T1000 (cell line): ENCODE results near the gene ZFYVE21.
"Not testable (repeated sequence)": the region's sequence is repeated elsewhere in the genome, so short reads cannot be mapped to it uniquely, and the experiment has no call there.

Source experiments
- DNase-seq: peaks from one replicate; lab custom pipeline; 2025; ENCODE audit warnings: mixed read lengths; lab: John Stamatoyannopoulos, UW

The ZFYVE21 gene

DNA sequence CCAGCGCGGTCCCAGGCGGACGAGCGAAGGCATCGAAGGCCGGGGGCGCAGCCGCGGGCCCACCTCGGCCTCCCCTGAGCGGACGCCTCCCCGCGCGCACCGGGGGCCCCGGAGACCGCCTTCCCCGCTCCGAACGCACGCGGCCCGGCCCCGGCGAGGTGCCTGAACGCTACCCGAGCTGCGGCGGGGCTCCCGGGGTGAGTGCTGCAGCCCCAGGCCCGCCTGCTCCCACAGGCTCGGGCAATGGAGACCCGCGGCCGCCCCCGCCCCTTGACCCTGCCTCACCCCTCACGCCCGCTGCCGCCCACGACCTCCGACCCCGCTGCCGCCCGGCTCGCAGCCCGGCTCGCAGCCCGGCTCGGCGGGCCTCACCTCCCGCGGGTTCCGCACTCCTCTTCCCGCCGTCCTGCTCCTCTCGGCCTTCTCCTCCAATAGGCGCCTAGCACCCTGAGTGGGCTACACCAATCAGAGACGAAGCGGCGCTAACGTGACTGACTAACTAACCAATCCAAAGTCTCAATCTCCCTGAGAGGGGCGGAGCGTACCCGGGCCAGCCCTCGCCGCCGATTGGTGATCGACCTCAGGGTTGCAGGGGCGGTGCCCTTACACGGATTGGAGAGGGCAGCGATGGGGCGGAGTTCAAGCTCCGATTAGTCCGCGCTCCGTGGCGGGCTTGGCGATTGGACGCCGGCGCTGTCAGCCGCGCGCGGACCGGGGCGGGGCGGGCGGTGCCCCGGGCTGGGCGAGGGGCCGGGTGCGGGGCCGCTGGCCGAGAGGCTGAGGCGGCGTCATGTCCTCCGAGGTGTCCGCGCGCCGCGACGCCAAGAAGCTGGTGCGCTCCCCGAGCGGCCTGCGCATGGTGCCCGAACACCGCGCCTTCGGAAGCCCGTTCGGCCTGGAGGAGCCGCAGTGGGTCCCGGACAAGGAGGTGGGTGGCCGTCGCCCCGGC lies at the start of gene ZFYVE21, which contains the start of gene XRCC3:
Gene ZFYVE21 (plus strand): TSS at position 759 of the 949 bp plus-strand sequence. CDS start 32 bp downstream, at position 791.
Gene XRCC3 (minus strand): TSS at position 400 of the 949 bp plus-strand sequence. CDS start 4,364 bp downstream, outside the sequence.
- DNase-seq: peak; percentile 99

DNA sequence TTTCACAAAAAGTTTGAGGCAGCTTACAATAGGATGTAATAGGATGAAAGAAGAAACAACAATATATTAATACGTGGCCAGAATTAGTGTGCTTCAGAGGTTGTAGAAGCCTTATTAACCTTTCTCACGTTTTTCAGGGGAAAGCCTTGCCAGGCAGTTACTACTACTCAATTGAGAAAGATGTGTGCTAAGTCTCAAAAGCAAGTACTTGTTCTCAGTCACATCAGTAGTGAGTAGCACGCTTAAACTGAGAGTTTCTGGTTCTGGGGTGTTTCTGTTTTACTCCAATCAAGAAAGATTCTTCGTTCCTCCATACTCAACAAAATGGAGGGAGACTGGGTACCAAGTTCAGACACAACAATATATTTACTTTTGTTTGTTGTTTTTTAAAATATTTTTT lies 47.9 kb upstream of the ZFYVE21 start:
- no peak for DNase-seq

DNA sequence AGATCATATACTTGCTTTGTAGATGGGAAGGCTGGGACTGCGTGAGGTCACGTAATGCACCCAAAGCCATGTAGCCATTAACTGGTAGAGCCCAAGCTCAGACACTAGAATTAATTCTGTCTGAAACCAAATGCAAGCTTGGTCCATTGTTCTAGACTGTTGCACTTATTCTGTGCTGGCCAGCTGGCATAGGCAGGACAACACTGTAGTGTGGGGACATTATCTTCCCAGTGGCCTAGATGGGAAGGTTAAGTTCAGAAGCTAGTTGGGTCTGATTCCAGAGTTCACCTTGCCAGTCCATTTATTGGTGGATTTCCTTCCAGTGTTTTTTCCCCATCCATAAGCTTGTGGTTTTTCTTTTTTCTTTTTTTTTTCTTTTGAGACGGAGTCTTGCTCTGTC lies 47.5 kb upstream of the ZFYVE21 start:
- DNase-seq: no peak

DNA sequence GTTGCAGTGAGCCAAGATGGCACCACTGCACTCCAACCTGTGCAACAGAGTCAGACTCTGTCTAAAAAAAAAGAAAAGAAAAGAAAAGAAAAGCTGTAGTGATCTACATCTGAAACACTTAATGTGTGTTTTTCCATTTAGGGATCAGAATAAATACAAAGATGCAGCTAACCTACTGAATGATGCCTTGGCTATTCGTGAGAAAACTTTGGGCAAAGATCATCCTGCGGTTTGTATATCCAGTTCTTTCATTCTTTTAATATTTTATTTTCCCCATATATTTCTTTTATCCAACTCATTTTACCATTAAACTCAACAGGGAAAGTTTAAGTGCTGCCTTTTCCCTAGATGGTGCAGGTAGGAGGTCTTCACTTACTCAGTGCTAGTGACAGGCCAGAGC lies 46.2 kb upstream of the ZFYVE21 start:
- DNase-seq: no peak

DNA sequence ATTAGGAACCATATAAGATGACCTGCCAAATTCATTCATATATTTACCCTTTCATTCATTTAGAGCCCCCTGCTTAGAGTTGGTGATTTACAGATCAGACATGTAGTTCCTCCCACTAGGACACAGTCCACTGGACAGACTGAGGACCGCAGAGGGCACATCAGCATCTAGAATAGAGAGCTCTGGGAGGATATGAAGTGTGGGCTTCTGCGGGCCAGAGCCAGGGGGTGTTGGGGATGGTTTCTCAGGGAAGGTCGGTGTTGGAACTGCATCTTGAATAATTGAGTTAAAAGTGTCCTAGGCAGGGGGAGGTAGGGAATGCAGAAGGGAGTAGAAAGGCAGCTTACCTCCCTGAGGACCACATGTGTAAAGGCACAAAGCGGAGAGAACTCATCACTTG lies 43.7 kb upstream of the ZFYVE21 start:
- no peak for DNase-seq

DNA sequence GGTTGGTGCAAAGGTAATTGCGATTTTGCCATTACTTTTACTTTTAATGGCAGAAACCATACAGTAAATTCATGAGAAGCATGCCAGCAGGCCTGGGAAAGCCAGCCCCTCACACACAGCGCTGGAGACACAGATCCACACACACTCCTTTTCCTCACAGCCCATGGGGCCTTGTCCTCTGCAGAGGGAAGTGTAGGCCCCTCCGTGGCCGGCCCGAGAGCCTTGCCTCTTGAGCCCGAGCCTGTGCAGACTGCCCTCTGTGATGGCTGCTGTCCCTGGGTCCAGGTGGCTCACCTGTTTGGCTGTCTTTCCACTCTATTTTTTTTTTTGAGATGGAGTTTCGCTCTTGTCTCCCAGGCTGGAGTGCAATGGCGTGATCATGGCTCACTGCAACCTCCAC lies 39.7 kb upstream of the ZFYVE21 start:
- DNase-seq: no peak

DNA sequence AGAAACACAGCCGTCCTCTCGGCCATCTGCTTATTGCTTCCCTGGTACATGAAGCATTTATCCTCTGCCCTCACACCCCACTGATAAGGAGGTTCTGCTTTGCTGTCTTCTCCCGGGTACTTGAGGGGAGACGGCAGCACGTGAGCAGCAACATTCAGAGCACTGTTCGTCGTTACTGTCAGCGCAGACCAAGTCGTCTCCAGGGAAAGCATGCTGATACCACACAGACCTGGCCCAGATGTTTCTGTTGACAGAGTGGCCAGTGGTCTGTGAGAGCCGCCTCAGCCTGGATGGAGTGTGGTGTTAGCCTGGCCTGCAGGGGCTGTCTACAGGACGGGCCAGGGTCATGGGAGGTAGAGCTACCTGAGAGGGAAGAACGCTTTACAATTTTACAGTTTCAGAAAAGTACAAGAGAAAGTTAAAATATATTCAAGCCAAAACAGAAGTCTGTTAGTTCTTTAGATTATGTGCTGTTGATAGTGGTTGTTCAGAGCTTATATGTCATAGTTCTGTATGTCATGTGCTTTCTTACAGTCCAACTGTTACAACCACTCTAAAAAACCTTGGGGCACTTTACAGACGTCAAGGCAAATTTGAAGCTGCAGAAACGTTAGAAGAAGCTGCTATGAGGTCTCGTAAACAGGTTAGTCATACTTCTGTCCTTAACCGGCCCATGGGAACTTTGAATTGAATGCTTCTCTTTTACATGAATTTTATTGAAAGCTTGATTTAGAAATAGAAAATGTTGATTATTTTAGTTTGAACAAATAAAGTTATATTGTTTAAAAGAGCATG lies 38.5 kb upstream of the ZFYVE21 start:
- no peak for DNase-seq

DNA sequence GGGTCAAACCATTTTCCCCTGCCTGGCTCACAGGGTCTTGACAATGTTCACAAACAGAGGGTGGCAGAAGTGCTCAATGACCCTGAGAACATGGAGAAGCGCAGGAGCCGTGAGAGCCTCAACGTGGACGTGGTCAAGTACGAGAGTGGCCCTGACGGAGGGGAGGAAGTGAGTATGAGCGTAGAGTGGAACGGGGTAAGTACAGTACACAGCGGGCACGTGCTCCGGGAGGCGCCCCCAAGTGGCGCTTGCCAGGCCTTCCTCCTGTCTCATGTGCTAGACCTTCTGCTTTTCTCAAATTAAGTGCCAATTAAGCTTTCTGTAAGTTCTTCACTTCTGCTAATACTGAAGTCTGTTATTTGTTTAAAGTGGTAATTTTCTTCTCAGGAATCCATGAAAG lies 36.3 kb upstream of the ZFYVE21 start:
- no peak for DNase-seq

DNA sequence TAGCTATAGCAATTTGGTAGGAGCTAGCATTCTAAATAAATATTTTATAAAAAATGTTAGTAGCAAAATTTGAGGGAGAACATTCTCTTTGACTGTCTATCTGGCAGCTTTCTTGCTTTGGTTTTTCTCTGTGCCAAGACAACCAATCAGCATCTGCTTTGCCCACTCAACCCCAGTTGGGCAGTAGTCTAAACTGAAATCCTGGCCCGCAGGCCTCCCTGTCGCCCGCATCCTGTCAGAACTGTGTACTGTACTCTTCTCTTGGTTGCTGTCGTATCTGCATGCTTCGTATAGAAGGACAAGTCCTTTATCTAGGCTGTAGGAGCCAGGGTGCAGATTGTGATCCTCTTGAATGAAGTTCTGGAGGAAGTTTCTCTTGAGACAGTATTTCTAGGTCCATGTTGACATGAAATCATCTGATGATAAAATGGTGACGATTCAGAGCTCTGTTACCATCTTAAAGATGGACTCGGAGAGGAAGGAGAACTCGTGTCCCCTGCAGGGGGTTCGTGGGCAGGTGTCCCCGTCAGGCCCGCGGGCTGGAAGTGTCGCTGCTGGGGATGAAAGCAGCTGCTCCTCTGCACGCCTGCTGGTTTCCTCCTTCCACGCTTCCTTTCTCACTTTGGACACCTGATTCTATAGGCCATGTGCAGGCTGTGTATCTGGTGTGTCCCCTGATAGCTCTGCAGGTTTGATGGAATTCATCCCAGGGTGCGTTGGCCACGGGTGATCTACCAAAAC lies 34.9 kb upstream of the ZFYVE21 start:
- DNase-seq: no peak

DNA sequence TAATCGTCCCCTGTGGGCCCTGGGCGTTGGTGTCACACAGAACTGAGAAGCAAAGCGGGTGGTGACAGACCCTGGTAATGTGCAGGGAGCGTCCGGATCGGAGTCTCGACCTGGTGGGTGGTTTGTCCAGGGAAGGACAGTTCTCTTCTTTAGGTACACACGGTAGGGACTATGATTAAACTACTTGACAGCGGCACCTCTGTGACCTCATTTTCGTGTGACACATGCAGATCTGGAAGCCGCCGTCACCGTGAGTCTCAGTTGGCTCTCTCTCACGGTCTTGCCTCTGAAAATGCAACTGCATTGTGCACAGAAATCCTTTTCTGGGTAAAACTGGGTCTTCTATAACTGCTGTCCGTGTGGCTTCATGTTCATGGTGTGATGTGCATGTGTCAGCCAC lies 32.5 kb upstream of the ZFYVE21 start:
- no peak for DNase-seq

DNA sequence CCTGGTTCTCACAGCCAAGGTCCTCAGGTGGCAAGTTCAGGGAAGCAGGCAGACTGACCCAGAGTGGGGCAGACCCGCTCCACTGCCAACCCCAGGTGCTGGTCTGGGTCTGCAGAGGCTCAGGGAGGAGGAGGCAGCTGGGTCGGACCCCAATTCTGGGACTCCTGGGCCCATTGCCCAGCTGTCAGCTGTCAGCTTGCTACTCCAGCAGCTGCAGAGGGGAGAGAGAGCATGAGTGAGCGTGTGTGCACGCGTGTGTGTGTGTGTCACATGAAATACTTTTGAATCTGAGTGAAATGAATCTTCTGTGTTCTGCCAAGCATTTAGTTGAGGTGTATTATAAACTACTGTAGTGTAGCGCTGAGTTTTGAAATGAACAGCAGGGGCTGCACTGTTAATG lies 31.1 kb upstream of the ZFYVE21 start:
- DNase-seq: no peak

DNA sequence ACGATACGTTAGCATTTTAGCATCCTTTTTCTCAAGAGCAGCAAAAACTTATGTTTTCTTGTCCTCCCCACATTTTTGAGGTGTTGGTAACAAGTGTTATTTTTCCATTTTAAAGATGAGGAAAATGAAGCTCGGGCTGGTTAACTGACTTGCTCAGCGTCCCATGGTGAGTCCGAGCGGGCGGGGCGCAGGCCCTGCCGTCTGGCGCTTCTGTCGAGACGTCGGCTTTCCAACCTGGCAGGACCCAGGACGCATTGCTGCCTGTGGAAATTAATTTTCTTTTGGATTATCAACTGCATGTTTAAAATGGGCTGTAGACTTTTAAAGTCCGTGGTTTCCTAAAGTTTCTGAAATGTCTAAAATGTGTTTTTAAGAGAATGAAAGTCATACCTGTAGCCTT lies 30.7 kb upstream of the ZFYVE21 start:
- no peak for DNase-seq

DNA sequence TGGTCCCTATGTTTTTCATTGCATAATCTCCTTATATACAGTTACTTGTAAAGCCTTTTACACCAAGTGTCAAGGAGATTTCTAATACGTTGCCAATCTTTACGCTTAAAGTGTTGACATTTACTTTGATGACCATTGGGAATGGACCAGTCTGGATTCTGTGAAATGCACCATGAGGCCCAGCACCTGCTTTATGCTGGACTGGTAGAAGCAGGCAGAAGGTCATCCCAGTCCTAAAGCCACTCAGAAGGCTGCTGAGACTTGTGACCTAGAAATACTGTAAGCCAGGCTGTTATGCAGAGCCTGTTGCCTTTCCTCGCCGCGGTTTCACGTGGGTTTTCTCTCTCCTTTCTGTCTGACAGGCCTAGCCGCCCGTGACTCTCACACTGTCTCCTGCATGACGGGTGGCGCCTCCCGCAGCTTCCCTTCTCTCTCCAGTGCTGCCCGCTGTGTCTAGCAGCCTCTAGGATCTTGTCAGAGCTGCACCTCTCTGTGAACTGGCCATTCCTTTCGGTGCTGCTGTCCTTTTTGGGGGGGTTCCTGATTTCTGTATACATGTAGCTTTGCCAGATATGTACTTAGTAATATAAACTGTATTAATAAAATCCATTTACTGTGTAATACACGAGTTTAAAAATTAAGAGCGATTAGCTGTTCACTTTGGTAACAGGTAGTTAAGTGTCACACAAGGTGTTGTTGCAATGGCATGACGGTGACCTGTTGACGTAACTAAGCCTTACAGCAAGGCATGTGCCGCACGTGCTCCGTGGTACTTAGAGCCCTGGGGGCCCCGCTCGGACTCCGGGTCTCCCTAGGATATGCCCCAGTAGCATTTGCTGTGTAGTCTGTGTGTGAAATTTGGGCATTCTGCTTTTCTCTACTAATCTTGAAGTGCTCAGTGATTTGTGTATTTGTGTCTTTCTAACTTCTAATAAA lies 30.1 kb upstream of the ZFYVE21 start:
- DNase-seq: no peak

DNA sequence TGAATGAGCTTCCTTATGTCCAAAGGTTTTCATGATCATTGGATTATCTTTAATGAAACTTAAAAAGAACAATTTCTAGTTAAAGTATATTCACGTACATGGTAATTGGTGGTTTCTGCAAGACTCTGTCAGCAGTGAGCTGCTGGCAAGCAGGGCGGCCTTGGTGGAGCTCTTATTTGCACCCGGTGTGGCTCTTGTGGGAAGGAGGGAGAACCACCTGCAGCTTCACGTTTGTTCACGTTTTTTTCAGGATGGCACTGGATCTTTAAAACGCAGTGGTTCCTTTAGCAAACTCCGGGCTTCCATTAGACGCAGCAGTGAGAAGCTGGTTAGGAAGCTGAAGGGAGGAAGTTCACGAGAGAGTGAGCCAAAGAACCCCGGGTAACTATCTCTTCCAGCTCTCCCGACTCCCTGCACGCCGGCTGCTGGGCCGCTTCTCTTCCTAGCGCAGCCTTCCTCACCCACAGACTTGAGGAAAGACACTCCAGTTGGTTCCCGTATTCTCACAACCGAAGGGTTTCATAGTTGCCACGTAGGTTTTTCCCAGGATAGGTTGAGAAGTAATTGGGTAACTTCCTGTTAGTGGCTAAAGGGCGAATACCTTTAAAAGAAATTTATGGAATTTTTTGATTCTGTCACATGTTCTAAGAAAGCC lies 28.7 kb upstream of the ZFYVE21 start:
- DNase-seq: no peak

DNA sequence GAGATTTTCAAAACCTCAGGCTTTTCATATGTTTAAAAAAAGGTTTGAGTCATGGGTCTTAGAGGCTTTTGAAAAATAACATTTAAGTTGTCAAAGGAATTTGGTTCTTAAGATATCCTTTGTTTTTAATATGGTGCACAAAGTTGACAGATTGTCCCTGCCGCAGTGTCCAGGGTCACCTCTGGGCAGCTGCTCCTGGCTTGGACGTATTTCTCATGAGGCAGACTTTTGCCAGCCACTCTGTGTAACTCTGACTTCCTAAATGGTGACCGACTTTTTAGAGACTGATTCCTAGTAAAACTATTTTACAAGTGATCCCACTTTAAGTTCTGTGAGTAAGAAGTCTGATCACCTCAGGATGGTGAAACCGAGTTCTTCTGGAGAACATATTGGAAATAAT lies 27.9 kb upstream of the ZFYVE21 start:
- no peak for DNase-seq

DNA sequence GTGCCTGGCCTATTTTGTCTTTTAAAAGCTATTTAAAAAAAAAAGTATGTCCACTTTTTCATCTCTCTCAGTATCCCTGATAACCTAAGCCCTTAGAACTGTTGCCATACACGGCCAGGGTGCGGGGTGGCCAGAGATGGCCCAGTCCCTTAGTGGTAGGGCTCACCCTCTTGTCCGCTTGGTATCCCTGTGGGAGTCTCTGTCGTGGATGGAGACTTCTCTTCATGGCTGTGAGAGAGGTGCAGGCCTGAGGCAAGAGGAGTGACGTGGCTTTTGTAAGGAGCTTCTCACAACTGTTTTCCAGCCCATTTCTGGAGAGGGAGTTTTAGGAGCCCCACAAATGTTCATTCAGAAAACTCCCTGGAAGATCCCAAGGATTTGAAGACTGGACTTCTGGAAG lies 27.2 kb upstream of the ZFYVE21 start:
- DNase-seq: no peak

DNA sequence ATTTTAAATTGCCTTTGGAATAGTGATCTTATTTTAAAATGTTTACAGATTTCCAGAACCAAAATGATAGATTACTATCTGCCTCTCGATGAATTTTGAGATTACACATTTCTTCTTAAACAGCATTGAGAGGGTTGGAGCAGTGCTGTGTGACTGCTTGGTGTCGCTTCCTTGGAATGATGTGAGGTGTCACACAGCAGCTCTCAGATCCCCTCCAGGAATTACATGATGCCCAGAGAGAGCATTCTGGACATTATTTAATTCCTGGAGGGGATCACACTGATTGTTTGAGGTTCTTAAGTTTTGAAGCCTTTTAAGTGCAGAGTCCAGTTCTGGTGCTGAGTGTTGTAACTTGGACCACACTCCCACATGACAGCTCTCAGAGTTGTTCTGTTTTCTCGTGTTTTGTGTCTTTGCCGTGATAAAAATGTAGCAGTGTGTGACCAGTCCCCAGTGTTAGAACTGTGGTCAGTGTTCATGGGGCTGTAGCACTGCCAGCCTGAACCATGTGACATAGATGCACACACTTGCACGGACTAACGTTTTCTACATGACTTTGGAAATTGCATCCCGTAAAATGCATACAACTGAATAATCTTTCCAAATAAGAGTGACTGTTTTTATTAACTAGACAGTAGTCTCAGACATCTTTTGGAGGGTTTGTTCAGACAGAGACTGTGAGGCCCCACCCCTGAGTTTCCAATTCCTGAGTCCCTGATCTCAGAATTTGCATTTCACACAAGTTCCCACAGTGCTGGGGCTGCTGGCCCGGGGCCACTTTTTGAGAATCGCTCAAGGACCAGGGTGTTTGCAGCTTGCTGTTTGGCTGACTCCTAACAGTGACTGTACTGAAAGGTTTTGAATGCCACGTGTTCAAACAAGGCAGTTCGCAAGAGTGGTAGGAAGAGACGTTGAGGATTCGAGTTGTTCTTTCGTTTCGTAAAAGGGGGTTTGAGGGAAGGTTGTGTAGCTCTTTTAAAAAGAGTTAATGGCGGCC lies 26.4 kb upstream of the ZFYVE21 start:
- DNase-seq: no peak

DNA sequence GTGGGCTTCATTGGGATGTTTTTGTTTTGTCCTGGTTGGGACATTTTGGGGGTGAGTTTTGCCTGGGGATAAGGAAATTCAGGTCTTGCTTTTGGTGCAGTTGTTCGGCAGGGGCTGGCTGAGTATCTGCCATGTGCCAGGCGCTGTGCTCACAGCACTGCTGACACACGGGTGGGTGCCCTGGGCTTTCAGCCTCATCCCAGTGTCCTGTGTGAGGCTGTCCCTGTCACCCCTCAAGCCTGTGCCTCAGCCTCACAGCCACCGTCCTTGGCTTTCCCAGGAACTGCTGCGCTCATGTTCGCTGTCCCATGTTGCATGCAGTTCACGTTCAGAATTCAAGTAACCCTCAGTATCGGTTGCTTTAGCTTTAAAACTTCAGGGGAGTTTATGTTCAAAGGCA lies 25.3 kb upstream of the ZFYVE21 start:
- no peak for DNase-seq

DNA sequence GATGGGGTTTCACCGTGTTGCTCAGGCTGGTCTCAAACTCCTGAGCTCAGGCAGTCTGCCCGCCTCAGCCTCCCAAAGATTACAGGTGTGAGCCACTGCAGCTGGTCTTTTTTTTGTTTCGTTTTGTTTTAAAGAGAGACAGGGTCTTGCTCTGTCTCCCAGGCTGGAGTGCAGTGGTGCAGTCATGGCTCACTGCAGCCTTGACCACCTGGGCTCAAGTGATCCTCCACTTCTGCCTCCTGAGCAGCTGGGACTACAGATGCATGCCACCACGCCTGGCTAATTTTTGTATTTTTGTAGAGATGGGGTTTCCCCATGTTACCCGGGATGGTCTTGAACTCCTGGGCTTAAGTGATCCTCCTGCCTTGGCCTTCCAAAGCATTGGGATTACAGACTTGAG lies 24.0 kb upstream of the ZFYVE21 start:
- not testable (repeated sequence) for DNase-seq
